ENCODE data around the gene MAGI1.

MAGI1 gene

DNA sequence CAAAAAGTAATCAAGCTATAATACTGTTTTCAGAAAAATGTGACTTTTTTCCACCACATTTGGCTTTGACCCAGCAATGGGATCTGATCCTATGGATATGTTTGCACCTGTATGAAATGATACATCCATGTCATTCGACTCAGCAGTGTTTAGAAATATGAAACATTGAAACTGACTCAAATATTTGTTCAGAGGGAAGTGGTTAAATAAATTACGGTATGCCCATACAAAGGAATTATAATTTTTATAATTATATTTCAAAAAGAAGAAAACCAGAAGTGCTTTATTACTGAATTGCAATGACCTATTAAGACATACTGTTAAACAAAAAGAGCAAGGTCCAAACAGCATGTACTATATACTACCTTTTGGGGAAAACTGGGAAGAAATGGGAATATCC is 546.5 kb downstream of the MAGI1 start:
- no peak for DNase-seq (ENCODE audit: low read depth in 1 of 2, low spot score in 1 of 2)
- no peaks in the 10 kb centered on the region for H3K27me3 ChIP-seq (ENCODE audit: insufficient read depth, poor library complexity, severe bottlenecking)

GRCh38 chr3:65490114-65490513 is 548.6 kb downstream of the MAGI1 start:
- no peak for TF ChIP-seq POLR2AphosphoS5 (IDR thresholded peaks at IDR 0.05; ENCODE audit: low read depth)
- no peak for TF ChIP-seq REST (IDR thresholded peaks at IDR 0.05; ENCODE audit: insufficient replicate concordance, low read depth)
- H3K27me3 ChIP-seq (ENCODE audit: insufficient read depth, poor library complexity, severe bottlenecking), result no peaks in the 10 kb centered on the region
- no peak overlapping the region for H3K27ac ChIP-seq (replicated peaks)
- no peak overlapping the region for H3K4me3 ChIP-seq (replicated peaks; ENCODE audit: insufficient read depth, low read length)
- no peak for DNase-seq (ENCODE audit: low read depth in 1 of 2, low spot score in 1 of 2)

More for the DNA sequence above, 546.5 kb downstream of the MAGI1 start:
- Histone ChIP-seq H3K27ac (replicated peaks) (no peak overlapping the region), H3K4me3 (replicated peaks; ENCODE audit: insufficient read depth, low read length) (no peak overlapping the region)
- TF ChIP-seq POLR2AphosphoS5 (IDR thresholded peaks at IDR 0.05; ENCODE audit: low read depth) (no peak), REST (IDR thresholded peaks at IDR 0.05; ENCODE audit: insufficient replicate concordance, low read depth) (no peak), GABPA (IDR thresholded peaks at IDR 0.05; ENCODE audit: low read depth) (no peak), SPI1 (IDR thresholded peaks at IDR 0.05; ENCODE audit: borderline replicate concordance, low read depth) (no peak)
- TF ChIP-seq, protein P1, sequence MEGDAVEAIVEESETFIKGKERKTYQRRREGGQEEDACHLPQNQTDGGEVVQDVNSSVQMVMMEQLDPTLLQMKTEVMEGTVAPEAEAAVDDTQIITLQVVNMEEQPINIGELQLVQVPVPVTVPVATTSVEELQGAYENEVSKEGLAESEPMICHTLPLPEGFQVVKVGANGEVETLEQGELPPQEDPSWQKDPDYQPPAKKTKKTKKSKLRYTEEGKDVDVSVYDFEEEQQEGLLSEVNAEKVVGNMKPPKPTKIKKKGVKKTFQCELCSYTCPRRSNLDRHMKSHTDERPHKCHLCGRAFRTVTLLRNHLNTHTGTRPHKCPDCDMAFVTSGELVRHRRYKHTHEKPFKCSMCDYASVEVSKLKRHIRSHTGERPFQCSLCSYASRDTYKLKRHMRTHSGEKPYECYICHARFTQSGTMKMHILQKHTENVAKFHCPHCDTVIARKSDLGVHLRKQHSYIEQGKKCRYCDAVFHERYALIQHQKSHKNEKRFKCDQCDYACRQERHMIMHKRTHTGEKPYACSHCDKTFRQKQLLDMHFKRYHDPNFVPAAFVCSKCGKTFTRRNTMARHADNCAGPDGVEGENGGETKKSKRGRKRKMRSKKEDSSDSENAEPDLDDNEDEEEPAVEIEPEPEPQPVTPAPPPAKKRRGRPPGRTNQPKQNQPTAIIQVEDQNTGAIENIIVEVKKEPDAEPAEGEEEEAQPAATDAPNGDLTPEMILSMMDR (IDR thresholded peaks at IDR 0.05; ENCODE audit: insufficient read depth, low read length), result no peak

- H3K27me3 ChIP-seq (ENCODE audit: insufficient read depth, poor library complexity, severe bottlenecking), result no peaks in the 10 kb centered on the region
- no peak for DNase-seq (ENCODE audit: low read depth in 1 of 2, low spot score in 1 of 2)
- H3K4me3 ChIP-seq (replicated peaks; ENCODE audit: insufficient read depth, low read length), result no peak overlapping the region
- no peak overlapping the region for H3K27ac ChIP-seq (replicated peaks)
- no peak for TF ChIP-seq GABPA (IDR thresholded peaks at IDR 0.05; ENCODE audit: low read depth)
- TF ChIP-seq SPI1 (IDR thresholded peaks at IDR 0.05; ENCODE audit: borderline replicate concordance, low read depth), result no peak
- TF ChIP-seq POLR2AphosphoS5 (IDR thresholded peaks at IDR 0.05; ENCODE audit: low read depth), result no peak
- TF ChIP-seq, protein P1 (IDR thresholded peaks at IDR 0.05; ENCODE audit: insufficient read depth, low read length), result no peak
- no peak for TF ChIP-seq REST (IDR thresholded peaks at IDR 0.05; ENCODE audit: insufficient replicate concordance, low read depth)
Observed at GRCh38 chr3:65489253-65489652, 549.5 kb downstream of the MAGI1 start.

Data from HL-60 (cell line).